ENCODE measurements around the gene ATF2.

DNA sequence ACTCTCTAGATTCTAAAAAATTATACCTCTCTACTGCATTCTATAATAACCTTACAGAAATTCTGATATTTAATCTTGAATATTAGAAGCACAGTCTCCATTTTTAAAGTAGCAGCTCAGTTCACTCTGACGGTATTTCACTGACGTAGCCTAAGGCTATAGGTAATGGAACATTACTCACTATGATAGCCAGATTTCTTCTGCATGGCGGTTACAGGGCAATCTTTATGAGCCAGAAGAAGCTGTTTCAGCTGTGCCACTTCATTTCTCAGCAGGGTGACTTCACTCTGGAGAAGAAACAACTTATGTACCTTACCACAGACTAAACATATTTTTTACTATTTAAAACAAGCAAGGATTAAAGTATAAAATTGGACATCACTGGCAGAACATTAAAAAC, 87.5 kb downstream of the ATF2 start:
- TF ChIP-seq, protein P1, sequence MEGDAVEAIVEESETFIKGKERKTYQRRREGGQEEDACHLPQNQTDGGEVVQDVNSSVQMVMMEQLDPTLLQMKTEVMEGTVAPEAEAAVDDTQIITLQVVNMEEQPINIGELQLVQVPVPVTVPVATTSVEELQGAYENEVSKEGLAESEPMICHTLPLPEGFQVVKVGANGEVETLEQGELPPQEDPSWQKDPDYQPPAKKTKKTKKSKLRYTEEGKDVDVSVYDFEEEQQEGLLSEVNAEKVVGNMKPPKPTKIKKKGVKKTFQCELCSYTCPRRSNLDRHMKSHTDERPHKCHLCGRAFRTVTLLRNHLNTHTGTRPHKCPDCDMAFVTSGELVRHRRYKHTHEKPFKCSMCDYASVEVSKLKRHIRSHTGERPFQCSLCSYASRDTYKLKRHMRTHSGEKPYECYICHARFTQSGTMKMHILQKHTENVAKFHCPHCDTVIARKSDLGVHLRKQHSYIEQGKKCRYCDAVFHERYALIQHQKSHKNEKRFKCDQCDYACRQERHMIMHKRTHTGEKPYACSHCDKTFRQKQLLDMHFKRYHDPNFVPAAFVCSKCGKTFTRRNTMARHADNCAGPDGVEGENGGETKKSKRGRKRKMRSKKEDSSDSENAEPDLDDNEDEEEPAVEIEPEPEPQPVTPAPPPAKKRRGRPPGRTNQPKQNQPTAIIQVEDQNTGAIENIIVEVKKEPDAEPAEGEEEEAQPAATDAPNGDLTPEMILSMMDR (IDR thresholded peaks at IDR 0.05; ENCODE audit: insufficient read depth, low read length, poor library complexity, severe bottlenecking), result no peak
- TF ChIP-seq EZH2phosphoT487 (conservative IDR thresholded peaks at IDR 0.05; ENCODE audit: low read length), result no peak

Data from SU-DHL-6 (cell line).